Measurements from ENCODE around the gene SPATA31C1.
"Not testable (repeated sequence)": the region's sequence is repeated elsewhere in the genome, so short reads cannot be mapped to it uniquely, and the experiment has no call there.

The SPATA31C1 gene

GRCh38 chr9:87937918-87938317 lies 20.2 kb downstream of the SPATA31C1 start:
- DNase-seq (ENCODE audit: low read depth in 3 of 3, low spot score in 1 of 3): not testable (repeated sequence)

- DNase-seq (ENCODE audit: low read depth in 3 of 3, low spot score in 1 of 3): not testable (repeated sequence)
These were observed 20.6 kb downstream of the SPATA31C1 start for GRCh38 chr9:87938336-87938735.

- DNase-seq (ENCODE audit: low read depth in 3 of 3, low spot score in 1 of 3): not testable (repeated sequence)
These were observed 21.3 kb downstream of the SPATA31C1 start for GRCh38 chr9:87939096-87939495.

- DNase-seq (ENCODE audit: low read depth in 3 of 3, low spot score in 1 of 3): no peak
These were observed 26.3 kb downstream of the SPATA31C1 start for GRCh38 chr9:87944096-87944495.

- no peak for DNase-seq (ENCODE audit: low read depth in 3 of 3, low spot score in 1 of 3)
These were observed 26.9 kb downstream of the SPATA31C1 start for GRCh38 chr9:87944682-87945081.

GRCh38 chr9:87950296-87950695 lies 32.5 kb downstream of the SPATA31C1 start:
- no peak for DNase-seq (ENCODE audit: low read depth in 3 of 3, low spot score in 1 of 3)

- no peak for DNase-seq (ENCODE audit: low read depth in 3 of 3, low spot score in 1 of 3)
These were observed 33.2 kb downstream of the SPATA31C1 start for GRCh38 chr9:87950765-87951488.

GRCh38 chr9:87954230-87954629 lies 36.5 kb downstream of the SPATA31C1 start:
- no peak for DNase-seq (ENCODE audit: low read depth in 3 of 3, low spot score in 1 of 3)

GRCh38 chr9:87957839-87958238 lies 40.1 kb downstream of the SPATA31C1 start:
- no peak for DNase-seq (ENCODE audit: low read depth in 3 of 3, low spot score in 1 of 3)

- no peak for DNase-seq (ENCODE audit: low read depth in 3 of 3, low spot score in 1 of 3)
These were observed 40.8 kb downstream of the SPATA31C1 start for GRCh38 chr9:87958591-87958990.

- DNase-seq (ENCODE audit: low read depth in 3 of 3, low spot score in 1 of 3): no peak
These were observed 42.3 kb downstream of the SPATA31C1 start for GRCh38 chr9:87959916-87960581.

- no peak for DNase-seq (ENCODE audit: low read depth in 3 of 3, low spot score in 1 of 3)
These were observed 46.0 kb downstream of the SPATA31C1 start for GRCh38 chr9:87963770-87964169.

- DNase-seq (ENCODE audit: low read depth in 3 of 3, low spot score in 1 of 3): no peak
These were observed 47.1 kb downstream of the SPATA31C1 start for GRCh38 chr9:87964826-87965225.

GRCh38 chr9:87968155-87968554 lies 50.4 kb downstream of the SPATA31C1 start:
- no peak for DNase-seq (ENCODE audit: low read depth in 3 of 3, low spot score in 1 of 3)

- no peak for DNase-seq (ENCODE audit: low read depth in 3 of 3, low spot score in 1 of 3)
These were observed 52.8 kb downstream of the SPATA31C1 start for GRCh38 chr9:87970602-87971001.

- no peak for DNase-seq (ENCODE audit: low read depth in 3 of 3, low spot score in 1 of 3)
These were observed 55.4 kb downstream of the SPATA31C1 start for GRCh38 chr9:87973122-87973521.

Measured in stimulated activated CD4-positive, alpha-beta T cell treated with anti-CD3 and anti-CD28 coated beads, TNF-alpha, amount 100 ng/mL, for 1 hour (primary cell).